ENCODE results near the gene ACOXL. TPM values are rescaled to one million over a fixed set of nuclear protein-coding genes. Genes with fewer than 3 reads are reported as not detected.

ACOXL gene
- total and polyA plus RNA-seq, 2 of the 8 experiments (the other 6 are each of a cell fraction or from before 2014, with no cell fraction given) = 11.4 to 20.6 TPM

GRCh38 chr2:111007757-111008688 lies 275.6 kb downstream of the ACOXL start:
- no peak overlapping the region for H2BK120ac ChIP-seq (replicated peaks; ENCODE audit: low read depth, low read length)
- no peak overlapping the region for H2AFZ ChIP-seq (ENCODE audit: low read length)
- H2BK12ac ChIP-seq (ENCODE audit: low read depth, low read length) = no peak overlapping the region
- no peak overlapping the region for H4K91ac ChIP-seq (replicated peaks; ENCODE audit: insufficient read length, low read length)
- no peak for DNase-seq (ENCODE audit: low read depth in 1 of 2, low spot score in 2 of 2)
- H3K4me3 ChIP-seq (ENCODE audit: extremely low read depth in 1 of 4, insufficient read depth in 2 of 4, low read depth in 3 of 4, low read length in 4 of 4) = no peak overlapping the region
- H2BK20ac ChIP-seq (ENCODE audit: low read length) = no peak overlapping the region
- H3K4ac ChIP-seq (replicated peaks; ENCODE audit: insufficient read length, low read depth, low read length) = no peak overlapping the region
- no peaks in the 10 kb centered on the region for H4K20me1 ChIP-seq (replicated peaks in 1 of 2; ENCODE audit: control insufficient read depth in 1 of 2, insufficient read depth in 2 of 2, low read length in 2 of 2)
- H3K27me3 ChIP-seq (replicated peaks in 1 of 4; ENCODE audit: control insufficient read depth in 3 of 4, extremely low read depth in 1 of 4, insufficient read depth in 3 of 4, low read length in 3 of 4) = no peaks in the 10 kb centered on the region
- H3K36me3 ChIP-seq (ENCODE audit: control insufficient read depth in 2 of 4, insufficient read depth in 4 of 4, low read length in 3 of 4) = no peaks in the 10 kb centered on the region; a peak in 2 of 8 replicates
- no peaks in the 10 kb centered on the region for H3K23me2 ChIP-seq (ENCODE audit: low read depth, low read length)
- no peak overlapping the region for H4K8ac ChIP-seq (ENCODE audit: extremely low read depth, insufficient read depth, low read length)
- no peak overlapping the region for H3K23ac ChIP-seq (ENCODE audit: insufficient read length)
- H3K4me1 ChIP-seq (replicated peaks in 1 of 4; ENCODE audit: control insufficient read depth in 3 of 4, insufficient read depth in 4 of 4, low read length in 3 of 4) = no peaks in the 10 kb centered on the region
- H3K14ac ChIP-seq (ENCODE audit: insufficient read length) = no peak overlapping the region
- no peaks in the 10 kb centered on the region for H3K79me1 ChIP-seq (ENCODE audit: low read depth, low read length)
- ChIA-PET CTCF (ENCODE audit: partially characterized antibody) (no interaction called here), POLR2A (ENCODE audit: partially characterized antibody) (no interaction called here)
- H3K79me2 ChIP-seq (ENCODE audit: control insufficient read depth in 1 of 2, insufficient read depth in 2 of 2, low read length in 2 of 2) = no peaks in the 10 kb centered on the region
- H3K27ac ChIP-seq (ENCODE audit: low read depth, low read length) = no peak overlapping the region
- no peak for FAIRE-seq
- WGBS, 2 experiments (ENCODE audit: extremely low coverage in 1 of 2, insufficient coverage in 1 of 2, insufficient read length in 1 of 2, insufficient replicate concordance in 2 of 2, low coverage in 1 of 2, low lambda C conversion rate in 2 of 2, missing lambda C conversion rate in 1 of 2) = 86% methylated on average over 7 of the region's 7 CpGs; no CpG with 5 or more reads in 1 of the 2 experiments
- no peak overlapping the region for H3K9ac ChIP-seq (replicated peaks in 1 of 4; ENCODE audit: extremely low read depth in 1 of 4, low read depth in 3 of 4, low read length in 3 of 4)
- H2AK5ac ChIP-seq (ENCODE audit: low read depth, low read length) = no peak overlapping the region
- no peaks in the 10 kb centered on the region for H3K9me3 ChIP-seq (ENCODE audit: insufficient read depth in 2 of 2, low read depth in 1 of 2, low read length in 1 of 2)
- H4K5ac ChIP-seq (ENCODE audit: insufficient read length, low read depth, low read length) = no peak overlapping the region
- H2BK15ac ChIP-seq (ENCODE audit: low read length) = no peak overlapping the region
- no peak overlapping the region for H2BK5ac ChIP-seq (ENCODE audit: low read depth, low read length)
- H3K4me2 ChIP-seq (ENCODE audit: insufficient read depth in 1 of 2, low read depth in 2 of 2, low read length in 2 of 2) = no peak overlapping the region
- H3K18ac ChIP-seq (ENCODE audit: extremely low read depth, low read length) = no peak overlapping the region
- no peak overlapping the region for H3K56ac ChIP-seq (replicated peaks; ENCODE audit: insufficient read length, low read depth, low read length)
- TF ChIP-seq POLR2AphosphoS5 (IDR thresholded peaks at IDR 0.05; ENCODE audit: low read depth, low read length) = no peak
- no peak for TF ChIP-seq CBX5 (IDR thresholded peaks at IDR 0.05; ENCODE audit: low read depth, low read length)
